Smooth muscle cell (in vitro differentiated cells): ENCODE measurements around the gene ADGRV1. TPM values are rescaled to one million over a fixed set of nuclear protein-coding genes. Genes with fewer than 3 reads are reported as not detected.

Source experiments
- DNase-seq: peaks from one replicate; lab custom pipeline; 2025; ENCODE audit not compliant: unreplicated experiment; lab: John Stamatoyannopoulos, UW
- H2AFZ ChIP-seq: fragments of 200-600 bp; sonication (generic); 2 replicates; pipeline ENCODE4 v1.6.0; 2016; ENCODE audit warnings: antibody characterized with exemption, low read depth, mild to moderate bottlenecking
- H3F3A ChIP-seq: fragments of 200-600 bp; sonication (generic); 2 replicates; pipeline ENCODE4 v1.6.0; 2017; ENCODE audit warnings: antibody characterized with exemption, low read depth
- H3K27ac ChIP-seq: fragments of 200-600 bp; sonication (generic); 2 replicates; pipeline ENCODE4 v1.5.1; 2016; ENCODE audit warnings: low read depth, mild to moderate bottlenecking
- H3K27me3 ChIP-seq: fragments of 200-600 bp; sonication (generic); 2 replicates; pipeline ENCODE4 v1.6.1; 2016; ENCODE audit warnings: low read depth, mild to moderate bottlenecking
- H3K36me3 ChIP-seq: fragments of 200-600 bp; sonication (generic); 2 replicates; pipeline ENCODE4 v1.5.1; 2016; ENCODE audit warnings: low read depth
- H3K4me1 ChIP-seq: fragments of 200-600 bp; sonication (generic); 2 replicates; pipeline ENCODE4 v1.5.1; 2016; ENCODE audit warnings: low read depth
- H3K4me2 ChIP-seq: fragments of 200-600 bp; sonication (generic); 2 replicates; pipeline ENCODE4 v1.6.0; 2016; ENCODE audit warnings: mild to moderate bottlenecking
- H3K4me3 ChIP-seq: fragments of 200-600 bp; sonication (generic); 2 replicates; pipeline ENCODE4 v1.5.1; 2016; ENCODE audit warnings: mild to moderate bottlenecking
- H3K79me2 ChIP-seq: fragments of 200-600 bp; sonication (generic); 2 replicates; pipeline ENCODE4 v1.6.0; 2016; ENCODE audit warnings: low read depth, mild to moderate bottlenecking
- H3K9ac ChIP-seq: fragments of 200-600 bp; sonication (generic); 2 replicates; pipeline ENCODE4 v1.6.0; 2016; ENCODE audit warnings: low read depth
- H3K9me3 ChIP-seq: fragments of 200-600 bp; sonication (generic); replicated peaks from 2 replicates; pipeline ENCODE4 v1.5.1; 2016; ENCODE audit warnings: low read depth
- H4K20me1 ChIP-seq: fragments of 200-600 bp; sonication (generic); 2 replicates; pipeline ENCODE4 v1.6.0; 2016; ENCODE audit warnings: low read depth
- CTCF ChIP-seq: fragments of 200-600 bp; sonication (generic); IDR thresholded peaks from 2 replicates; pipeline ENCODE4 v1.5.1; 2017; ENCODE audit warnings: borderline replicate concordance, mild to moderate bottlenecking, antibody characterized with exemption; ENCODE audit not compliant: insufficient read depth, poor library complexity, severe bottlenecking
- WGBS: methylation state at CpG from one replicate; pipeline ENCODE4 v1.1.7; 2016; ENCODE audit warnings: low lambda C conversion rate; 5-methylcytosine and 5-hydroxymethylcytosine counted together
- polyA plus RNA-seq: library from polyadenylated mRNA; unstranded; fragments of >200 nt; fragmentation: Nextera tagmentation; extraction: Ambion mirVana; gene quantifications from 2 replicates; pipeline ENCODE4 v1.2.1, GENCODE V29; 2016
- total RNA-seq: library from RNA; depleted of rRNA; stranded (reverse); fragments of >200 nt; gene quantifications from 2 replicates; pipeline ENCODE4 v1.2.3, GENCODE V29; 2014

ADGRV1 gene
- total and polyA plus RNA-seq, 2 experiments from 2014 or later = 16.8 to 17.7 TPM

- Histone ChIP-seq H3K79me2 (no peaks in the 10 kb centered on the region), H3K4me1 (no peaks in the 10 kb centered on the region), H3K27me3 (no peaks in the 10 kb centered on the region), H2AFZ (no peak overlapping the region), H3K27ac (no peak overlapping the region), H3K9me3 (peaks cover 7% of the 10 kb centered on the region), H3K36me3 (peaks cover 13% of the 10 kb centered on the region), H4K20me1 (no peaks in the 10 kb centered on the region), H3K4me2 (no peak overlapping the region), H3F3A (no peaks in the 10 kb centered on the region), H3K4me3 (no peak overlapping the region), H3K9ac (no peak overlapping the region)
- no peak for TF ChIP-seq CTCF
- no peak for DNase-seq
These were observed 436.2 kb downstream of the ADGRV1 start for GRCh38 chr5:90994796-90995195.

- Histone ChIP-seq H3F3A (no peaks in the 10 kb centered on the region), H3K9ac (no peak overlapping the region), H3K4me3 (no peak overlapping the region), H3K27me3 (no peaks in the 10 kb centered on the region), H3K4me1 (no peaks in the 10 kb centered on the region), H3K9me3 (peaks cover 7% of the 10 kb centered on the region), H2AFZ (no peak overlapping the region), H3K79me2 (no peaks in the 10 kb centered on the region), H3K4me2 (no peak overlapping the region), H4K20me1 (no peaks in the 10 kb centered on the region), H3K36me3 (peaks cover 13% of the 10 kb centered on the region), H3K27ac (no peak overlapping the region)
- TF ChIP-seq CTCF = no peak
- no peak for DNase-seq
- WGBS = 93% methylated on average over 3 of the region's 3 CpGs
These were observed 437.5 kb downstream of the ADGRV1 start for GRCh38 chr5:90996089-90996488.

- no peak for TF ChIP-seq CTCF
These were observed 438.5 kb downstream of the ADGRV1 start for GRCh38 chr5:90997082-90997481.

GRCh38 chr5:91000743-91001142 is 442.1 kb downstream of the ADGRV1 start:
- Histone ChIP-seq H3K36me3 (peaks cover 2% of the 10 kb centered on the region), H4K20me1 (no peaks in the 10 kb centered on the region), H3K27ac (no peak overlapping the region), H3K27me3 (no peaks in the 10 kb centered on the region), H3K79me2 (peaks cover 4% of the 10 kb centered on the region), H3K4me2 (no peak overlapping the region), H3K9ac (no peak overlapping the region), H3K4me3 (no peak overlapping the region), H3K4me1 (no peaks in the 10 kb centered on the region), H3F3A (no peaks in the 10 kb centered on the region), H2AFZ (no peak overlapping the region), H3K9me3 (no peaks in the 10 kb centered on the region)
- 100% methylated on average over 1 of the region's 1 CpG for WGBS
- DNase-seq = no peak
- no peak for TF ChIP-seq CTCF

More at GRCh38 chr5:90997082-90997481, 438.5 kb downstream of the ADGRV1 start:
- Histone ChIP-seq H3K27me3 (no peaks in the 10 kb centered on the region), H3K36me3 (peaks cover 13% of the 10 kb centered on the region), H2AFZ (no peak overlapping the region), H3F3A (no peaks in the 10 kb centered on the region), H3K4me1 (no peaks in the 10 kb centered on the region), H3K79me2 (no peaks in the 10 kb centered on the region), H3K27ac (no peak overlapping the region), H3K4me2 (no peak overlapping the region), H3K4me3 (no peak overlapping the region), H3K9ac (no peak overlapping the region), H3K9me3 (peaks cover 7% of the 10 kb centered on the region), H4K20me1 (no peaks in the 10 kb centered on the region)
- 97% methylated on average over 4 of the region's 4 CpGs for WGBS
- DNase-seq = no peak
